Stimulated activated CD8-positive, alpha-beta memory T cell treated with anti-CD3 and anti-CD28 coated beads, Interleukin-4, amount 100 ng/mL, for 4 hours (primary cell): ENCODE results near the gene RAI1.
A peak's percentile ranks its signal among the peaks of the same experiment; 100 is the strongest.

Source experiments
- DNase-seq, 2 donors: peaks; one replicate each; pipeline ENCODE4 v3.0.0-alpha.2; 2020; ENCODE audit warnings: low read depth in 2 of 2, low spot score in 1 of 2

The RAI1 gene

GRCh38 chr17:17745476-17746455 lies 64.5 kb downstream of the RAI1 start:
- no peak for DNase-seq

DNA sequence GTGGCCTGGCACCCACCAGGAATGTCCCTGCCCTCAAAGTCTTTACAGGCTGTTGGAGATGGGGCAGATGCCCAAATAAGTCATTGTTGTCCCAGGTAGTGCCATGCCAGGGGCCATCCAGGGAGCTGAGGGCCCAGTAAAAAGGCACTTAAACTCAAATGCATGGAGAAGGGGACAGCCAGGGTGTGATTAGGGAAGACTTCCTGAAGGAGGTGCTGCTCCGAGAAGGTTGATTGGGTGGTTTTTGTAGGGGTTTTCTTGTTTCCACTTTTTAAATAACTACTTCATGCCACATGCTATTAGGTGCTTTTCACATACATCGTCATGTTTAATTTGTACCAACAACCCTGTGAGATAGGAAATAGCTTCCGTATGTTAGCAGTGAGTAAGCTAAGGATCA lies 66.9 kb downstream of the RAI1 start:
- no peak for DNase-seq

- no peak for DNase-seq
Observed at GRCh38 chr17:17748604-17749003, 67.3 kb downstream of the RAI1 start.

DNA sequence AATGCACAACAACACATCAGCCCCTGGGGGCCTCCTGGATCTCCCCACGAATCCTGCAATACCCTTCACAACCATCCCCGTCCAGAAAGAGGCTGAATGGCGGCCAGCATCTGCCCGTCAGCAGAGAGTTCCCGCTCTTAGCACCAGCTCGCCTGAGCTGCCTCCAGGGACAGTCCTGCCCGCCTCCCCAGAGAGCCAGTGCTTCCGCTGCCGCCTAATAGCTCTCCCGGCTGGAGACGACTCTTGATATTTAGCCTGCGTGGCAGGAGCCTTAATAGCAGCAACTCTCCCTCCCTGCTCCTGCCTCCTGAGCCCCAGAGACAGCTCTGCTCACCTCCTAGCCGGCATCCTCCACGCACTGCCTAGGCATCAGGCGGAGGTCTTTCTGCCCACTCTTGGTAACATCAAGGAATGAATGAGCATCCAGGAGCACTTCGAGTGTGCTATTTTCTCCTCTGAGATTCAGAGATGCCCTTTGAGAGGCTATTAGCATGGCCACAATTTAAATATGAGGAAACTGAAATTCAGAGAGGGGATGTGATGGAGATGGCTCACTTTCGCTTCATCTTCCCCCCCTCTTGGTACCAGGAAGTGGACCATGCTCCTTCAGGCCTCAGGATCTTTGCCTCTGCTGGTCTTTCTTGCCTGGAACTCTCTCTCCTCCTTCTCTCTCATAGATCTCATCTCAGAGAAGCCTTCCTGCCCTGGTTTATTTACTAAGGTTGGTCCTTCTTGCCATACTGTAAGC lies 67.9 kb downstream of the RAI1 start:
- no peak for DNase-seq

GRCh38 chr17:17749921-17750320 lies 68.7 kb downstream of the RAI1 start:
- DNase-seq, result no peak

- DNase-seq, result no peak
Observed at GRCh38 chr17:17750881-17751280, 69.6 kb downstream of the RAI1 start.

DNA sequence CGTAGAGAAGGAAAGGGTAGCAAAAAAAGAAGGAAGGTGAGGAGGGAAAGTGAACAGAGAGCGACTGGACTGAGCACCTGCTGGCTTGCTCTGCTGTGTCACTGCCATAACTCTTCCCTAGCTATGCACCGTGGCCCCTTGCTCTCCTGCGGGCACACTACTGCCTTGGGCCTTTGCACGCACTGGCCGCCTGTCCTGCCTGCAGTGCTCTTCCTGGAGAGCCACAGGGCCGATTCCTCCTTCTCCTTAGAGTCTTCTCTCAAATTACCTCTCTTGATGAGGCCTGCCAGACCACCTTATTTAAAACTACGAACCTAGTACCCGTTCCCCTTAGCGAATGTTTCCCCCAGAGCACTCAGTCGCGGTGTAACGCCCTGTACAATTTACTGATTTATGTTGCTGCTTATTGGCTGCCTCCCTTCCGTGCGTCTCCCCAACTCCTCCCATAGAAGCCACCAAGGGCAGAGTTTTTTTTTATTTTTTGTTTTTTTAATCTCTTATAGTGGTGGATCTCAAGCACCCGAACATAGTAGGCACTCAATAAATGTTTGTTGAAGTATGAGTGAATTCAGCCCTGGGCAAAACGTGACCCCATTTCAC lies 70.3 kb downstream of the RAI1 start:
- DNase-seq, result no peak

DNA sequence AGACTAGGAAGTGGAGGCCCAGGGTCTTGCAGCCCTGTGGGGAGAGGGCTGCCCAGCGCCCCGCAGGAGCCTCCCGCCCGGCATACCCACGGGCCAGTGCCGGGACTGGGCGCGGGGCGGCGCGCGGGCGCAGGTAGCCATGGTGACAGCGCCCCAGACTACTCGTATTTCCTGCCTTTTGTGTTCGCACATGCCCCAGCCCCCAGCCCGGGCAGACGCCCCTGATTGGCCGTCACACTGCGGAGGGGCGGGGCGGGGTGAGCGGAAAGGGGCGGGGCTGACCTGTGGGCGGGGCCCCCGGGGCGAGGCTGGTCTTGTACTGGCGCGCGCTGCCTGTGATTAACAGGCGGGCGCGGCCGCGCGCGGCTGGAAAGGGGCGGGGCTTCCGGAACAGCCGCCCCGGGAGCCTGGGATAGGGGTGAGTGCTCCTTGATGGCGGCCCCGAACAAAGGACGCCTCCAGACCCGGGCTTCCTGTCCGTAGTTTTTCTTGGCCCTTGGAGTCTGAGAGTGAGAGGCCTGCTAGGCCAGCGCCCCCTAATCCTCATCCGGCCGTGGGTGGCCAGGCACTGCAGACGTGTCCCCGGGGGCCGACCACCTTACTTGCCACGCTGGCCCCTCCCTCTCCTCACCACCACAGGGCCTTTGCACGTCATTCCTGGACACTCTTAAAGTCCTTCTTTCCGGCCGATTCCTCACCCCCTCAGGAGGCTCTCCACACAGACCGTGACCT lies 71.0 kb downstream of the RAI1 start:
- DNase-seq, result peak; percentile 92 to 94

GRCh38 chr17:17752821-17753321 lies 71.6 kb downstream of the RAI1 start:
- DNase-seq, result no peak

DNA sequence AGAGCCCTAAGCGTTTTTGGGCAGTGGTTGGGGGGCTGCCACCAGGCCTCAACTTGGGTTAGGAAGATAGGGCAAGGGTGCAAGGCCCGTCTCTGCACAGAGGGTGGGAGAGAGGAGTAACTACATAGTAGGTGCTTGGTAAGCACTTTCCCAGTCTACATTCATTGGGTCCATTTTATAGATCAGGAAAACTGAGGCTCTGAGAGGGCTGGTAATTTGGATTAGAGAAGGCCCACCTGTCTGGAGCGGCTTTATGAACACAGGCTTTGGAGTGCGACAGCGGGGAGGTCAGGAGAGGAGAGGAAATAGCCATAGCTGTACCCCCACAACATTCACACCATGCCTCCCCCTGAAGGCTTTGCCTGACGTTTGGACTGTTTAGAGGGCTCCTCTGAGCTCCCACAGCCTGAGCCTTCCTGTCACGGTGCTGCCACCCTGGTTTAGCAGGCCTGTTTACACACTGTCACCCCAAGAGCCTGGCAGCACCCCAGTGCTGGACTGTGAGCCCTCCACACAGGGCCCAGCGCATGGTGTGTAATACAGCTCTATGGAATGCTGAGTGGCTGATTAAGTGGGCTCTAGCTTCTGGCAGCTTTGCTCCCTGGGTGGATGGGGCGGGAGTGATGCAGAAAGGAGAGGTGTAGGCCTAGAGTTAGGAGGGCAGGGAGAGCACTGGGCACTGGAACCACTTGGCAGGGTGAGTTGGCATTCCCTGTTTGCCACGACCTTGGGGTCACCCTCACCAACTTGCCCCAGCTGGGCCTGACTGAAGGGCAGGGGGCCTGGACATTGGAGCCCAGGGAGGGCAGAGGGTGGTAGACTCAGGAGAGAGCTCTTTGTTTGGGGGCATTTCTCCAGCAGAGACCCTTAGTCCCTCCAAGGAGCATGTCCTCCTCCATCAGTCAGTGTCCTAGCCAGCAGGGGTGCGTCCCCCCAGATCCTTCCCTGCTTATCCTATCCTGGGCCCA lies 73.7 kb downstream of the RAI1 start:
- no peak for DNase-seq

GRCh38 chr17:17755715-17756114 lies 74.5 kb downstream of the RAI1 start:
- no peak for DNase-seq

DNA sequence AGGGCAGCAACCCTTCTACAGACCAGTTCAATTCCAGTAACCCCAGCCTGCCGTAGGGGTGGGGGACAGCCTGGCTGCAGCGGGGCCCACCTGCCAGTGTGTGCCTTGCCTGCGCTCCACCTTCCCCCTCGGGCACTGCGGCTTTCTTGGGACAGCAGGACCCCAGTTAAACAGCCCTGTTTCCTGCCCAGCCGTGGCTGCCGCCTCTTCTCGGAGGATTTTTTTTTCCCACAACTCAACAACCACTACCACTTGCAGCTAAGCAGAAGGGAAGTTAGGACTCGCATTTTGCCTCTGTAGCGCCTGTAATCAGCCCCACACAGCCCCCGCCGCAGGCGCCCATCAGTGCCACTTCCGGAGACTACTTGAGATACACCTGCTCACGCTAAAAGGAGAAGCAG lies 76.1 kb downstream of the RAI1 start:
- DNase-seq, result no peak

DNA sequence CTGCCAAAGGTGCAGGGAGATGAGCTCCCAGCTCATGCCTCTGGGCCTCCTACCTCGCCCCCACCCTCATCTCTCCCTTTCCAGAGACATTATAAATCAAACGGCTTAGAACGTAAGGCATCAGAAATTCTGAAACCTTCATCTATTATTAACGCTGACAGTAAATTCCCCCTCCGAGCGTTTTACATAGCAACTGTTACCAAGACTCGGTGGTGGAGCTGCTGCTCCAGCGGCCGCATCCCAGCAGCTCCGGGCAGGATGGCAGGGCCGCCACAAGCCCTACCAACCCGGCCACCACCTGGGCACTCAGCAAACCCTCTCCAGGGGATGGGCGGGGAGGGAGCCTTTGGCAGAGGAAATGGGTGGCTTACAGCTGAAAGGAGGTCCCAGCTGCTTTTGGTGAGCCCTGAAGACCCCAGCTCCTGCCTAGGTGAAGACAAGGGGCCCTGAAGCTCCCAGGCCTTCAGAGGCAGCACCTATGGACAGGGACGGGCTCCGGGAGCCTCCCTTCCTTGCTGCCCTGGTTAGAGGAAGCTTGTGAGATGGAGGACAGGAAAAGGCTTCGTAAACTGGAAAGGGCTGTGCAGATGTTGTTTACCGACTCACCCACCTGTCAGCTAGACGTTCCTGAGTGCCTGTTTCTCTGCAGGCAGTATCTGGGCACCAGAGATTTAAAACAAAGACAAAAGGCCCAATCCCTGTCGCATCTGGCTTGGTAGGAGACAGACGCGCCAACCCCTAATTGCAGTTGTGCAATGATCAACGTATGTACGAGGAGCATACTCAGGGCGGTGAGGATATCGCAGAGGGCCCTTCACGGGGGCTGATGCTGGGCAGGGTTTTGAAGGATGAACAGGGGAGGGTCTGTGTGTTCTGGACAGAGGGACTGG lies 76.9 kb downstream of the RAI1 start:
- DNase-seq, result no peak

GRCh38 chr17:17758941-17759563 lies 77.8 kb downstream of the RAI1 start:
- no peak for DNase-seq

DNA sequence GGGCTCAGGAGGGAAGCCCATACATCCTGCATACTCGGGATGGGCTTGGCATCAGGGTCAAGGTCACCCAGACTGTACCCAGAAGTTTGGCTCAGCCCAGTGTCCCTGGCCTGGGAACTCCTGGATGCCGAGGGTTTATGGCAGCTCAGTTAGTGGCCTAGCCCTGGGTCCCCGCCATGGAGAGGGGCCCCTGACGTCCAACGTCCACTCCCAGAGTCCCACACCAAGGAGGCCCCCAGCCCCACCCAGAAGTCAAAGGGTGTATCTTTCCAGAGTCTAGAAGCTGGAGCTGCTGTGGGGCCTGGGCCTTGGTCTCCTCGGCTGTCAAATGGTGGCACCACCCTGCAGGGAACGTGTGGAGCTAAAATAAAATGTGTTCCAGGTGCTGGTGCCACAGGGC lies 79.1 kb downstream of the RAI1 start:
- DNase-seq, result no peak

DNA sequence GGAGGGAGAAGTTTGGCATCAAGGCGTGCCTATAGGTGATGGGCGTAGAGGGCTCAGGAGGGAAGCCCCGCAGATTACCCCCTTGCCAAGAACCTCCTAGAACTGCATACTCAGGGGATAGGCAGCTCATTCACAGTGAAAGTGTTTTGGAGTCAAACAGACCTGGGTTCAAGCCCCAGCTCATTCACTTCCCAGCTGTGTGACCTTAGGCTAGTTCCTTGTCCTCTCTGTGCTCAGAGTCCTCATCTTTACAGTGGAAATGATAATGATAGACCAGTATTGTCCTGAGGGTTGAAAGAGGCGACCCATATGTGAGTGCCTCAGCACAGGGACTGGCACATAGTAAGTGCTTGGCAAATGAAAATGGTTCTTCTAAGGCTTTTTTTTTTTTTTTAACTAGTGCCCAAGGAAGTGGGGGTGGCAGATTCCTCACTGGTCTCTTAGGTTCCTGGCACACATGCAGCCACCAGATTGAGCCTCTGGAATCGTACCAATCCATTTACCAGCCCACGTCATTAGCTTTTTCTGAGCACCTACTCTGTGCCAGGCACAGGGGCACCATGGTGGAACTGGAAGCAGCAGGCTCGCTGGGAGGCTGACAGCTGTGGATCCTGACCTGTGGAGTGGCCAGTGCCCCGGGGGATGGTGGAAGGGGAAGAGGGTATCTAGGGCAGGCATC lies 79.8 kb downstream of the RAI1 start:
- DNase-seq, result no peak

DNA sequence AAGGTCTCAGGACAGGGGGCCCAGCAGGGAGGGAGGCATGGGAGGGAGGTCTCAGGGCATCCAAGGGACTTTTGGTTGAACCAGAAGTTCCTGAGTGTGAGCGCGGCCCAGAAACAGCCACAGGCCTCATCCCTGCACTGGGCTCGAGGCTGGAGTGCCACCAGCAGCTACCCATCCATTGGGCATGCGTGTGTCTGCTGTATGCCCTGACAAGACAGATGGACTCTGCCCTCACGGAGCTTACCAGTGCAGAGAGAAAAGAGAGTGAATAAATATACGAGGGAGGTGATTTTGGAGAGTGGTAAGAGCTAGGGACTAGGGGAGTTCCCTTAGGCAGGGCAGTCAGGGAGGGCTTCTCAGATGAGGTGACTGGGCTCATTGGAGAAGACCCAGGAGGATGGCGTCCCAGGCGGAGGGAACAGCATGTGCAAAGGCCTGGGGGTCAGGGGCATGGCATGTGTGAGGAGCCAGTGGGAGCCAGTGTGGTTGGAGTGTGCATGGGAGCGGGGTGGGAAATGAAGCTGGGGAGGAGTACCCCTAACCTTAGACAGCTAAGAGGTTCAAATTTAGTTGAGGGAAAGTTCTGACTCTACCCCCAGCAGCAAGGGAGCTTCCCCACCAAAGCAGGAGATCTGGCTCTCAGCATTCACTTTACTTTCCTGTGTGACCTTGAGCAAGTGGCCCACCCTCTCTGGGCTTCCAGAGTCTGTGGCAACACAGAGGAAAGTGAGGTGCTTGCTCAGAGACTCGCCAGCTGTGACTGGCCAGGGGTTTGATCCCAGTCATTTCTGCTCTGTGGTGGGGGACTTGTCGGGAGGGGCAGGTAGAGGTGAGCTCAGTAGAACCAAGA lies 80.9 kb downstream of the RAI1 start:
- no peak for DNase-seq
